Kidney (tissue), 14 donors: ENCODE results near the gene TMEM178B. TPM values are rescaled to one million over a fixed set of nuclear protein-coding genes. Genes with fewer than 3 reads are reported as not detected.
A peak's percentile ranks its signal among the peaks of the same experiment; 100 is the strongest.

Source experiments
- DNase-seq, 5 donors: peaks; one replicate each; pipeline ENCODE4 v3.0.0-alpha.2; 2013 to 2020
- FAIRE-seq: peaks from 2 replicates; lab custom pipeline; 2012; peaks lifted over from hg19 to GRCh38; lab: Jason Lieb, UNC
- H3K27ac ChIP-seq, 2 donors: one replicate each; pipeline ENCODE4 v1.7.0; 2013; ENCODE audit warnings: low read depth in 2 of 2, low read length in 2 of 2, inconsistent platforms in 1 of 2
- H3K27me3 ChIP-seq: one replicate; pipeline ENCODE4 v1.7.1; 2013; ENCODE audit warnings: low read length, inconsistent platforms; ENCODE audit not compliant: control insufficient read depth, insufficient read depth
- H3K36me3 ChIP-seq, 3 donors: one replicate each; pipeline versions ENCODE4 v1.7.0 to v1.7.1; 2013; ENCODE audit warnings: low read length in 3 of 3, control low read depth in 1 of 3, inconsistent platforms in 1 of 3; ENCODE audit not compliant: insufficient read depth in 3 of 3, control insufficient read depth in 2 of 3
- H3K4me1 ChIP-seq, 3 donors: one replicate each; pipeline versions ENCODE4 v1.7.0 to v1.7.1; 2013; ENCODE audit warnings: low read length in 3 of 3, inconsistent platforms in 1 of 3, low read depth in 1 of 3; ENCODE audit not compliant: control insufficient read depth in 2 of 3, insufficient read depth in 2 of 3
- H3K4me3 ChIP-seq, 3 donors: one replicate each; pipeline versions ENCODE4 v1.7.0 to v1.8.1; 2013; ENCODE audit warnings: low read length in 3 of 3, control low read depth in 1 of 3, inconsistent platforms in 1 of 3
- H3K9ac ChIP-seq, 3 donors: one replicate each; pipeline versions ENCODE4 v1.7.0 to v1.7.1; 2013; ENCODE audit warnings: low read length in 3 of 3, control low read depth in 1 of 3, inconsistent platforms in 1 of 3
- H3K9me3 ChIP-seq, 3 donors: one replicate each; pipeline versions ENCODE4 v1.7.0 to v1.7.1; 2013; ENCODE audit warnings: low read length in 3 of 3, control low read depth in 1 of 3, inconsistent platforms in 1 of 3; ENCODE audit not compliant: control insufficient read depth in 2 of 3, insufficient read depth in 1 of 3
- intact Hi-C: fragments of 100-400 bp; cut with DNase I; formaldehyde crosslinking; loops from one replicate; pipeline ENCODE4 v1.11.1; 2022
- polyA plus RNA-seq: library from polyadenylated mRNA; stranded (reverse); fragments of 350-450 nt; fragmentation: Illumina TruSeq; extraction: RNeasy Lipid Tissue Mini Kit (QIAGEN cat#74804); gene quantifications from one replicate; pipeline ENCODE4 v1.2.3, GENCODE V29; 2014; ENCODE audit warnings: low read depth, low replicate concordance; ENCODE audit not compliant: insufficient read depth
- total RNA-seq: library from RNA; stranded (reverse); fragmentation: NEBNext Ultra II Directional; extraction: Animal tissue kit (Norgen Biotek cat#: 25700); gene quantifications from one replicate; pipeline ENCODE4 v1.2.1, GENCODE V29; 2021
- TF ChIP-seq, protein P1 (sequence below): IDR thresholded peaks from 3 replicates; pipeline ENCODE4 v1.5.1; 2012; ENCODE audit warnings: mild to moderate bottlenecking, moderate library complexity, borderline replicate concordance; ENCODE audit not compliant: insufficient read depth; ENCODE audit errors: extremely low read depth
- donor health status: control.
- donor health status: control.
- donor health status: control.
- donor health status: control.
- donor health status: control.
- donor health status: DM: yes; HTN: yes; CAD: no.
- donor health status: Normal renal cell carcinoma (clear cell type).

The TMEM178B gene
- total and polyA plus RNA-seq, 2 donors from 2014 or later: 0.58 to 20.0 TPM

DNA sequence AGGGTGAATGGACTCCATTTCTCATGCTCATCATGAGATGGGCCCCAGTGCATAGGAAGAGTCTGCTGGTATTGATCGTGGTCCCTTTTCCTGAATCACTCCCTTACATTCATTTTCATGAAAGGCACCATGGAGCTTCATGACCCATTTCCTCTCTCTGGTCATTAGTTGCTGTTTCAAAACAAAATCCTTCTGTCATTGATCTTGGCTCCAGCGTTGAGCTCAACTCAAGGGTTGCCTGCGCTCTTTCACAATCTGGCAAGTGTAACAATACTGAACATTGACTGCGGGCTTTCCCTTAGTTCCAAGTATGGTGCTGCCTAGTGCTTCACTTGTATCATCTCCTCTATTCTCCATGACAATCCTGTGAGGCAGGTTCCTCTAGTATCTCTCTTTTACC lies 197.6 kb downstream of the TMEM178B start:
- no peak overlapping the region for H3K9ac ChIP-seq
- TF ChIP-seq, protein P1, sequence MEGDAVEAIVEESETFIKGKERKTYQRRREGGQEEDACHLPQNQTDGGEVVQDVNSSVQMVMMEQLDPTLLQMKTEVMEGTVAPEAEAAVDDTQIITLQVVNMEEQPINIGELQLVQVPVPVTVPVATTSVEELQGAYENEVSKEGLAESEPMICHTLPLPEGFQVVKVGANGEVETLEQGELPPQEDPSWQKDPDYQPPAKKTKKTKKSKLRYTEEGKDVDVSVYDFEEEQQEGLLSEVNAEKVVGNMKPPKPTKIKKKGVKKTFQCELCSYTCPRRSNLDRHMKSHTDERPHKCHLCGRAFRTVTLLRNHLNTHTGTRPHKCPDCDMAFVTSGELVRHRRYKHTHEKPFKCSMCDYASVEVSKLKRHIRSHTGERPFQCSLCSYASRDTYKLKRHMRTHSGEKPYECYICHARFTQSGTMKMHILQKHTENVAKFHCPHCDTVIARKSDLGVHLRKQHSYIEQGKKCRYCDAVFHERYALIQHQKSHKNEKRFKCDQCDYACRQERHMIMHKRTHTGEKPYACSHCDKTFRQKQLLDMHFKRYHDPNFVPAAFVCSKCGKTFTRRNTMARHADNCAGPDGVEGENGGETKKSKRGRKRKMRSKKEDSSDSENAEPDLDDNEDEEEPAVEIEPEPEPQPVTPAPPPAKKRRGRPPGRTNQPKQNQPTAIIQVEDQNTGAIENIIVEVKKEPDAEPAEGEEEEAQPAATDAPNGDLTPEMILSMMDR: no peak
- H3K27me3 ChIP-seq: no peaks in the 10 kb centered on the region
- no peak for FAIRE-seq
- no peak for DNase-seq
- no peaks in the 10 kb centered on the region for H3K36me3 ChIP-seq
- no peaks in the 10 kb centered on the region for H3K9me3 ChIP-seq
- no peak overlapping the region for H3K4me3 ChIP-seq
- H3K4me1 ChIP-seq: no peaks in the 10 kb centered on the region
- intact Hi-C loops: no loop called here
- H3K27ac ChIP-seq: no peak overlapping the region

- Histone ChIP-seq H3K4me3 (no peak overlapping the region), H3K9me3 (peaks cover 0 to 1% (median 0%) of the 10 kb centered on the region in 3 donors), H3K4me1 (no peaks in the 10 kb centered on the region), H3K9ac (no peak overlapping the region), H3K27ac (no peak overlapping the region), H3K36me3 (no peaks in the 10 kb centered on the region), H3K27me3 (no peaks in the 10 kb centered on the region)
- FAIRE-seq: no peak
- DNase-seq: no peak
- TF ChIP-seq, protein P1: peak; percentile 8
- intact Hi-C loops: no loop called here
Measured at GRCh38 chr7:141272417-141272816, 198.6 kb downstream of the TMEM178B start.

GRCh38 chr7:141275350-141275749 lies 201.5 kb downstream of the TMEM178B start:
- no peak for DNase-seq
- H3K27me3 ChIP-seq: no peaks in the 10 kb centered on the region
- no peak for FAIRE-seq
- H3K9ac ChIP-seq: no peak overlapping the region
- no peak overlapping the region for H3K4me3 ChIP-seq
- H3K36me3 ChIP-seq: no peaks in the 10 kb centered on the region
- TF ChIP-seq, protein P1: no peak
- intact Hi-C loops: no loop called here
- H3K4me1 ChIP-seq: no peaks in the 10 kb centered on the region
- H3K27ac ChIP-seq: no peak overlapping the region
- peaks cover 0 to 1% (median 0%) of the 10 kb centered on the region in 3 donors for H3K9me3 ChIP-seq

- H3K27me3 ChIP-seq: no peaks in the 10 kb centered on the region
- no peaks in the 10 kb centered on the region for H3K4me1 ChIP-seq
- H3K36me3 ChIP-seq: no peaks in the 10 kb centered on the region
- DNase-seq (no peak), FAIRE-seq (no peak)
- no peak overlapping the region for H3K9ac ChIP-seq
- TF ChIP-seq, protein P1: no peak
- H3K4me3 ChIP-seq: no peak overlapping the region
- no peak overlapping the region for H3K27ac ChIP-seq
- peaks cover 0 to 1% (median 0%) of the 10 kb centered on the region in 3 donors for H3K9me3 ChIP-seq
- intact Hi-C loops: no loop called here
Measured at GRCh38 chr7:141276031-141276430, 202.2 kb downstream of the TMEM178B start.
